DMS53 (cell line): ENCODE data around the gene N4BP3.
A peak's percentile ranks its signal among the peaks of the same experiment; 100 is the strongest.

Experiments used
- DNase-seq: peaks from one replicate; lab custom pipeline; 2025; lab: John Stamatoyannopoulos, UW

Gene N4BP3

GRCh38 chr5:178150977-178151734 lies 37.8 kb downstream of the N4BP3 start:
- DNase-seq = no peak

GRCh38 chr5:178152491-178153444 lies 39.4 kb downstream of the N4BP3 start:
- peak; percentile 54 for DNase-seq

- peak; percentile 99 for DNase-seq
These were observed 40.4 kb downstream of the N4BP3 start, which contains the start of gene NHP2 for GRCh38 chr5:178153530-178154340. Gene NHP2 (minus strand): TSS chr5:178153885. CDS start chr5:178153817, 68 bp downstream.

- no peak for DNase-seq
These were observed 41.7 kb downstream of the N4BP3 start for GRCh38 chr5:178155065-178155464.

GRCh38 chr5:178160176-178160575 lies 46.8 kb downstream of the N4BP3 start:
- no peak for DNase-seq

- no peak for DNase-seq
These were observed 49.1 kb downstream of the N4BP3 start for GRCh38 chr5:178162481-178162880.

- peak; percentile 98 for DNase-seq
These were observed 50.7 kb downstream of the N4BP3 start for GRCh38 chr5:178163772-178164735.

- no peak for DNase-seq
These were observed 52.2 kb downstream of the N4BP3 start for GRCh38 chr5:178165581-178165980.

GRCh38 chr5:178170455-178170854 lies 57.1 kb downstream of the N4BP3 start:
- no peak for DNase-seq

- DNase-seq = no peak
These were observed 61.1 kb downstream of the N4BP3 start for GRCh38 chr5:178174456-178174855.
